CD14-positive monocyte (primary cell): ENCODE results near the gene PHLDA3. TPM values are rescaled to one million over a fixed set of nuclear protein-coding genes. Genes with fewer than 3 reads are reported as not detected.
"Not testable (repeated sequence)": the region's sequence is repeated elsewhere in the genome, so short reads cannot be mapped to it uniquely, and the experiment has no call there.

Source experiments
- DNase-seq, 3 donors: peaks; one replicate each; pipeline ENCODE4 v3.0.0-alpha.2; 2011 to 2022
- H2AFZ ChIP-seq: 2 replicates; pipeline ENCODE4 v1.6.0; 2012; ENCODE audit warnings: mild to moderate bottlenecking, low read depth, low read length, inconsistent platforms; ENCODE audit not compliant: insufficient read depth, poor library complexity, severe bottlenecking
- H3K27ac ChIP-seq, 2 donors: 1 replicate in 1 of 2; 2 replicates in 1 of 2; pipeline ENCODE4 v1.5.1; 2012 to 2013; ENCODE audit warnings: low read length in 2 of 2, control low read depth in 1 of 2, inconsistent platforms in 1 of 2, low read depth in 1 of 2, mild to moderate bottlenecking in 1 of 2
- H3K27me3 ChIP-seq, 2 donors: one replicate each; pipeline versions ENCODE4 v1.6.0 to v1.6.1; 2011 to 2013; ENCODE audit warnings: low read length in 2 of 2; ENCODE audit not compliant: control insufficient read depth in 2 of 2, insufficient read depth in 2 of 2
- H3K36me3 ChIP-seq, 2 donors: replicated peaks in 1 of 2; 1 replicate in 1 of 2; 2 replicates in 1 of 2; pipeline versions ENCODE4 v1.5.1 to v1.6.1; 2012 to 2013; ENCODE audit warnings: low read length in 2 of 2, control low read depth in 1 of 2, inconsistent platforms in 1 of 2, mild to moderate bottlenecking in 1 of 2; ENCODE audit not compliant: insufficient read depth in 2 of 2, control insufficient read depth in 1 of 2
- H3K4me1 ChIP-seq, 2 donors: 1 replicate in 1 of 2; 2 replicates in 1 of 2; pipeline versions ENCODE4 v1.5.1 to v1.6.1; 2012 to 2013; ENCODE audit warnings: low read length in 2 of 2, control low read depth in 1 of 2, inconsistent platforms in 1 of 2, mild to moderate bottlenecking in 1 of 2, moderate library complexity in 1 of 2; ENCODE audit not compliant: insufficient read depth in 2 of 2, control insufficient read depth in 1 of 2
- H3K4me2 ChIP-seq: replicated peaks from 2 replicates; pipeline ENCODE3; 2012; ENCODE audit warnings: low read length, moderate library complexity, mild to moderate bottlenecking; ENCODE audit not compliant: poor library complexity, severe bottlenecking; ENCODE audit errors: extremely low read depth
- H3K4me3 ChIP-seq, 3 experiments: fragments of 200-600 bp in 1 of 3; sonication (generic) in 1 of 3; replicated peaks in 1 of 3; 1 replicate in 2 of 3; 2 replicates in 1 of 3; pipeline ENCODE4 v1.5.1; 2011 to 2013; ENCODE audit warnings: low read length in 3 of 3, mild to moderate bottlenecking in 3 of 3, control low read depth in 2 of 3, low read depth in 2 of 3, inconsistent platforms in 1 of 3, moderate library complexity in 1 of 3
- H3K79me2 ChIP-seq: 2 replicates; pipeline ENCODE4 v1.6.0; 2012; ENCODE audit warnings: mild to moderate bottlenecking, control low read depth, inconsistent platforms, low read length, moderate library complexity; ENCODE audit not compliant: insufficient read depth
- H3K9ac ChIP-seq: 2 replicates; pipeline ENCODE4 v1.6.0; 2017; ENCODE audit warnings: low read length, mild to moderate bottlenecking; ENCODE audit not compliant: insufficient read depth, poor library complexity, severe bottlenecking
- H3K9me3 ChIP-seq, 2 donors: replicated peaks in 1 of 2; 1 replicate in 1 of 2; 2 replicates in 1 of 2; pipeline versions ENCODE4 v1.5.1 to v1.6.1; 2012 to 2013; ENCODE audit warnings: low read length in 2 of 2, control low read depth in 1 of 2; ENCODE audit not compliant: control insufficient read depth in 1 of 2, insufficient read depth in 1 of 2
- H4K20me1 ChIP-seq: 2 replicates; pipeline ENCODE4 v1.6.0; 2012; ENCODE audit warnings: mild to moderate bottlenecking, low read length, control low read depth, moderate library complexity; ENCODE audit not compliant: insufficient read depth
- H3K27ac Mint-ChIP-seq, 7 donors: one replicate each; pipeline ENCODE4 v1.8.0; 2020; ENCODE audit warnings: mild to moderate bottlenecking in 7 of 7, mixed read lengths in 7 of 7, moderate library complexity in 6 of 7, inconsistent platforms in 2 of 7
- H3K27me3 Mint-ChIP-seq, 3 donors: one replicate each; pipeline ENCODE4 v1.8.0; 2021 to 2022; ENCODE audit warnings: low read depth in 3 of 3, mild to moderate bottlenecking in 3 of 3, mixed read lengths in 3 of 3, moderate library complexity in 3 of 3, inconsistent platforms in 1 of 3
- H3K36me3 Mint-ChIP-seq, 2 donors: one replicate each; pipeline ENCODE4 v1.8.0; 2020; ENCODE audit warnings: mixed read lengths in 2 of 2, inconsistent platforms in 1 of 2, mild to moderate bottlenecking in 1 of 2
- H3K4me1 Mint-ChIP-seq: one replicate; pipeline ENCODE4 v1.8.0; 2020; ENCODE audit warnings: mild to moderate bottlenecking, mixed read lengths
- H3K4me3 Mint-ChIP-seq, 2 donors: one replicate each; pipeline ENCODE4 v1.8.0; 2020; ENCODE audit warnings: mild to moderate bottlenecking in 2 of 2, mixed read lengths in 2 of 2, moderate library complexity in 1 of 2
- H3K9me3 Mint-ChIP-seq, 7 donors: one replicate each; pipeline ENCODE4 v1.8.0; 2020 to 2022; ENCODE audit warnings: mixed read lengths in 7 of 7, mild to moderate bottlenecking in 6 of 7, moderate library complexity in 6 of 7, inconsistent platforms in 2 of 7
- CTCF ChIP-seq: fragments of 200-600 bp; IDR thresholded peaks from one replicate; pipeline ENCODE4 v1.8.0; 2022; ENCODE audit warnings: antibody characterized with exemption, mild to moderate bottlenecking
- WGBS: methylation state at CpG from one replicate; pipeline ENCODE4 v1.1.5; 2013; ENCODE audit warnings: missing lambda C conversion rate; ENCODE audit not compliant: insufficient coverage; 5-methylcytosine and 5-hydroxymethylcytosine counted together
- intact Hi-C, 2 donors: fragments of 100-400 bp; cut with micrococcal nuclease; formaldehyde crosslinking; loops; one replicate each; pipeline versions ENCODE4 v1.15.0 to v1.15.1; 2023
- polyA plus RNA-seq, 3 donors: library from polyadenylated mRNA; depleted of rRNA in 1 of 3; unstranded in 2 of 3; stranded (reverse) in 1 of 3; fragments of 300-500 nt in 2 of 3; fragments of >200 nt in 1 of 3; fragmentation: Illumina TruSeq in 2 of 3; gene quantifications; 1 replicate in 2 of 3; 2 replicates in 1 of 3; pipeline ENCODE4 v1.2.3, GENCODE V29; 2012 to 2021

The PHLDA3 gene
- polyA plus RNA-seq, 3 donors = 0.08 TPM; not detected in 2

- no peak overlapping the region for H3K4me2 ChIP-seq
- H3K4me1 Mint-ChIP-seq = peaks cover 51% of the 10 kb centered on the region
- H3K27me3 ChIP-seq = no peaks in the 10 kb centered on the region
- peak in 1 of 3 donors; percentile 18 for DNase-seq
- peaks cover 0 to 12% (median 2%) of the 10 kb centered on the region in 7 donors for H3K9me3 Mint-ChIP-seq
- no peak overlapping the region for H3K27ac ChIP-seq
- TF ChIP-seq CTCF = no peak
- no peaks in the 10 kb centered on the region for H3K9me3 ChIP-seq
- peaks cover 58 to 78% of the 10 kb centered on the region in 2 donors for H3K36me3 Mint-ChIP-seq
- WGBS = 6% methylated on average over 13 of the region's 15 CpGs
- peaks cover 24% of the 10 kb centered on the region for H3K79me2 ChIP-seq
- no peak overlapping the region for H3K4me3 ChIP-seq
- no peak overlapping the region for H3K9ac ChIP-seq
- H4K20me1 ChIP-seq = peaks cover 65% of the 10 kb centered on the region
- intact Hi-C loops = loop anchor here in 1 of 2 donors (10.0 kb wide), 1 partner anchor 59 kb away; no protein-coding TSS in a partner anchor
- no peak overlapping the region for H2AFZ ChIP-seq
- H3K36me3 ChIP-seq = peaks cover 36 to 66% of the 10 kb centered on the region in 2 donors
- peaks cover 0 to 7% (median 5%) of the 10 kb centered on the region in 3 donors for H3K27me3 Mint-ChIP-seq
- peaks cover 40 to 45% of the 10 kb centered on the region in 2 donors for H3K4me1 ChIP-seq
- H3K27ac Mint-ChIP-seq = peak overlapping the region in 2 of 7 donors; percentile 63 to 68
- no peak overlapping the region for H3K4me3 Mint-ChIP-seq
Observed at GRCh38 chr1:201493757-201494617, 25.0 kb upstream of the PHLDA3 start.

- not testable (repeated sequence) for DNase-seq, H3K9me3 ChIP-seq, H3K4me2 ChIP-seq, H3K9ac ChIP-seq, H3K27ac ChIP-seq, H3K27me3 ChIP-seq, H3K4me3 ChIP-seq, H3K27me3 Mint-ChIP-seq, H2AFZ ChIP-seq, H3K4me3 Mint-ChIP-seq
- Histone ChIP-seq H3K36me3 (peaks cover 43 to 66% of the 10 kb centered on the region in 2 donors), H3K79me2 (peaks cover 16% of the 10 kb centered on the region), H4K20me1 (peaks cover 60% of the 10 kb centered on the region), H3K4me1 (peaks cover 45 to 50% of the 10 kb centered on the region in 2 donors)
- WGBS = 100% methylated on average over 1 of the region's 3 CpGs
- Mint-ChIP-seq H3K4me1 (peaks cover 57% of the 10 kb centered on the region), H3K36me3 (peaks cover 66 to 78% of the 10 kb centered on the region in 2 donors), H3K27ac (peak overlapping the region in 2 of 7 donors; percentile 25 to 50), H3K9me3 (peaks cover 0 to 12% (median 2%) of the 10 kb centered on the region in 7 donors)
- intact Hi-C loops = loop anchor here in 1 of 2 donors (10.0 kb wide), 1 partner anchor 58 kb away; no protein-coding TSS in a partner anchor
Observed at GRCh38 chr1:201493026-201493656, 24.2 kb upstream of the PHLDA3 start.
